GM21825 (cell line): ENCODE results near the gene RAC2.
A peak's percentile ranks its signal among the peaks of the same experiment; 100 is the strongest.

ENCODE experiments used
- ATAC-seq: cut with Tn5 transposase; IDR thresholded peaks from one replicate; pipeline ENCODE4 v1.9.1; 2021; ENCODE audit warnings: mild to moderate bottlenecking, moderate library complexity; ENCODE audit not compliant: unreplicated experiment

RAC2 gene

DNA sequence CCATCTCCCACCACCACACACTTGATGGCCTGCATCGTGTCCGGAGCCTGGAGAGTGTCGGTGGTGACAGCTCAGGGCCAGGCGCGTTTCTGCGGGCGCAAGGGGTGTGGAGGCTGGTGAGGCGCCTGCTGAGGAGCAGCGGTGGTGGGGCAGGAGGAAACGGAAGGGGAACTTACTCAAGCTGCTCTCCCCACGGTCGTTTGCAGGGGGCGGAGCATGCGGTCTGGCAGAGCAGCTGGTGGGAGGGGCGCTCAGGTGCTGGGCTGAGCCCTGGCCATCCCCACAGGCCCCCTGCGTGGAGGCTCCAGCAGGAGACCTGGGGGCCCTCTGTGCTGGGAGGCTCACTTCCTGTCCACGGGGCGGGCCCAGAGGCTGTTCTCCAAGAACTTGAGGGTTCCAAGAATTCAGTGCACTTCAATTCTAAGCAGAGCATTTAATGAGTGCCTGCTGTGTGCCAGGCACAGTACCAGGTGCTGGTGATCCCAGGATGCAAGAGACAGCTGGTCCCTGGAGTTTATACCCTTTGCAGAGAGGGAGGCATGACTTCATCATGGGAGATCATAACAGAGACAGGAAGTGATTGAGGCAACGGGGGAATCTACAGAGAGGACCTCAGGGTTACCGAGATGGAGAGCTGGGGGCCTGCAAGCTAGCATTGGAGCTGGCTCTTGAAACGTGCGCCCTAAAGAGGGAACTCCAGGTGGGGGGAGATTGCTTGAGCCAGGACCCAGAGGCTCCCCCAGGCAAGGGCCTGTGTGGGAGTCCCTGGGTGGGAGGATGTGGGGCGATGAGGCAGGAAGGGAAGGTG lies at the start of gene RAC2:
TSS of gene RAC2 (minus strand) at position 156 of the 808 bp plus-strand sequence. CDS start at position 35, 121 bp downstream.
- ATAC-seq = peak; percentile 48

DNA sequence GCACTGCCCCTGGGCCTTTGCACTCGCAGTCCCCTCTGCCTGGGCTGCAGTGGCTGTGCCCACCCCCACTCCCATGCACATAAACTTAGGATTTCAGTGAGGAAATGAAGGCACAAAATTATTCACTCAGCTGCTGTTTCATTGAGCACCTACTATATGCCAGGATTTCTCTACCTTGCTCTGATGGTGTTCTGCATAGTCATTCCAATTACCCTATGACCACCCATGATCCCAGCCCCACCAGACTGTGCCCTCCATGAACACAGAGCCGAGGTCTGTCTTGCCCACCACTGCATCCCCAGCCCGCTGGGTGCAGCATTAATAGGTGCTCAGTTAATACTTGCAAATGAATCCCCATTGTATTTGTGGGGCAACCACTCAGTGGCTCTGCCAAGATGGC lies 49.1 kb upstream of the RAC2 start:
- no peak for ATAC-seq

DNA sequence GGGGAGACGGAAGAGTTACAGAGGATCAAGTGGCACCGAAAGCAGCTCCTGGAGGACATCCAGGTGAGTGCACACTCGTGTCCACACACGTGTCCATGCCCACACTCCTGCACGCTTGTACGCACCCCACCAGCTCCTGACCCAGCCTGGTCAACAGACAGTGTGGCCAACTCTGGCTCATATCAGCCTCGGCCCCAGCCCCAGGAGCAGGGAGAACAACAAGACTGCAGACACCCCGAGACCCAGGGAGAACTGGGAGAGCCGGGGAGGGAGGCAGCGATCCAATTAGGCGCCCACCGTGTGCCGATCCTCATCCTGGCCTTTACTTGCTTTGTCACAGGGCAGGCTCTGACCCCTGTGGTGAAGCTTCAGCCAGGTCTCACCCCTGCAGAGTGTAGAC lies 48.6 kb upstream of the RAC2 start:
- ATAC-seq = no peak

DNA sequence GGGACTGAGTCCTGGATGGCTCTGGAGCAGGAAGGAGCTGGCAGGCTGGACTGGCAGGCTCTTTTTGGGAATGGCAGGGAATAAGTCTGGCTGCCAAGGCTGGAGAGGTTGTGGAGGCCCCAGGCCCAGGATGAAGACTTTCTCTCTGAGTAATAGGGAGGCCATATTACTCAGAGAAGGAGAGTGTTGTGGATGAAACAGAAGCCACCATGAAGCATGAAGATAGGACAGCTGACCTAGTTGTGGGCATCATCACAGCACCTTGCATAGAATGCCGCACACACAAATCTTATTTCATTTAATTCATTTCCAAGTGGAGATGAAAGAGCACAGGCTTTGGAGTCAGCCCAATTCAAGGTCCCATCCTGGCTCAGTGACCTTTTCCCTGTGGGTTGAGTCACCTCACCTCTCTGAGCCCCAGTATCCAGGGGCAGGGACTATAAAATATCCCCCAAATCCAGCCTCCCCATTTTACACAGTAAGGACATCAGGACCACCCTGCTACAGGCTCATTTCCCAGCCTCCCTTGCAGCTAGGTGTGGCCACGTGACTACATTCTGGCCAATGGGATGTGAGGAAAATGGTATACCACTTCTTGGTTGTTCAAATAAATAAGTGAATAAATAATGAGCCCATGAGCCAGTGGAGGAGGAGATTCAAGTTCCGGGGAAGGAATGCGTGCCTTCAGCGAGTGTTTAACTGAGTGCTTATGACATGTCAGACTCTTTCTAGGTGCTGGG lies 47.7 kb upstream of the RAC2 start:
- ATAC-seq = no peak

DNA sequence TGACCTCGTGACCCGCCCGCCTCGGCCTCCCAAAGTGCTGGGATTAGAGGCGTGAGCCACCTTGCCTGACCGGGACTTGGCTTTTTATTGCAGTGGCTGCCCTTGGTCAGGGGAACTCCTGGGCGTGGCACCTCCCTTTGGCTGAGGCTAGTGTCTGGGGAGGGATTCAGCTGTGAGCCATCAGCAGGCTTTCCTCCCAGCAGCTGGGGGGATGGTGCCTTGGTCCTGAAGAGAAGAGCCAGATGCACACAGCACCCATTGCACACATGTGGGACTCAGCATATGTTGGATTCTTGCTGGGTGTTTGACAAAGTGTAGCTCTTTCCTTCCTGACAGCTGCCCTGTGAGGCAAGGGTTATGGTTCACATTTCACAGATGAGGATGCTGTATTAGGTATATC lies 46.7 kb upstream of the RAC2 start:
- ATAC-seq = no peak

DNA sequence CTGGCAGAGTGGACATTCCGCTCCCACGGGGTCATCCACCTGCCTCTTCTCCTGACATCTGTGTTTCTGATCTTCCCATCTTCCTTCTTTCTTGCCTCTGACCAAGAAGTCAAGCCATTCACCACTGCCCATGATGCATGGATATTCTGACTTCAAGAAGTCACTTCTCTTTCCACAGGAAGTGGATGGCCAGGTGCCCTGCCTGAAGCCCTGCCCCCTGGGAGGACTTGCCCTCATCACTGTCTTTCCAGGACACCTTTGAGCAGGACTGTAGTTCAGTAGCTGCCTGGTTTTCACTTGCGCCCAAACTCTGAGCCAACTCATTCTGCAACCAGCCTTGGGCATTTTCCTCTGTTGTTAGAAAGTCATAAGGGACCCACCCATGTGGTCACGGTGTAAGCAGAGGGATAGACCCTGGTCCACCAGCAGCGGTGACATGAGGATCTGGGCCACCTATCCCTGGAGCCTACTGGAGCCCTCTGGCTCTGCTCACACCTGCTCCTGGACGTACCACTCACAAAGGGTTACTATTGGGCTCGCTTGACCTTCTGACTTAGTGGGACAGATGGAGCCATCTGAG lies 45.2 kb upstream of the RAC2 start:
- ATAC-seq = no peak

DNA sequence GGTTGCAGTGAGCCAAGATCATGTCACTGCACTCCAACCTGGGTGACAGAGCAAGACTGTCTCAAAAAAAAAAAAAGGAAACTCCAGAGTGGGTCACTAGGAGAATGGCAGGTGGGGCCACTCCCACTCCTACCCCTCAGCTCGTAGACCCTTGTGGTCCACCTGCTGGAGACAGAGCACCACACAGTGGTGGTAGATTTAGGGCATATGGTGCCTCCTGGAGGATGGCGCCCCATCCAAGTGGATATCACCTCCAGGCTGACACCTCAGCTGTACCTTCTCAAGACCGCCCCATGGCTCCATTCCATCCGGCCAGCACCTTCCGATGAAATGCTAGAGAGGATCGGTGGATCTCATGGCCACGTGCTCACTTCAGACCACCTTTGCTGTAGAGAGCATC lies 44.5 kb upstream of the RAC2 start:
- no peak for ATAC-seq

DNA sequence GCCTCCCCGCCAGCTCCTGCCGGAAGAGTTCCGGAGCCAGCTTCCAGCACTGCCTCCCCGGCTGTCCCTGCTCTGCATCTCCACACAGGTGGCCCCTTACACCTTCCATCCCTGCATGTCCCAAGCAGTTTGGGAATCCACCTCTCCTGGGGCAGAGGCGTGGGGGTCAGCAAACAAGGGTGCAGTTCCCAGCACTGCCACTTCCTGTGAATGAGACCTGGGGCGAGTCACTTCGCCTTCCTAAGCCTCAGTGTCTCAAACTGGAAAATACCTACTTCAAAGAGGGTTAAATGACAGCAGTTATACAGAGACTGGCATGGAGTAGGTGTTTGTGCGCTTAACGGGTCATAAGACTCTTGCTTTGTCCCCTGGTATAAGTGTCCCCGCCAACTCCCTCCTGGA lies 43.5 kb upstream of the RAC2 start:
- ATAC-seq = no peak

DNA sequence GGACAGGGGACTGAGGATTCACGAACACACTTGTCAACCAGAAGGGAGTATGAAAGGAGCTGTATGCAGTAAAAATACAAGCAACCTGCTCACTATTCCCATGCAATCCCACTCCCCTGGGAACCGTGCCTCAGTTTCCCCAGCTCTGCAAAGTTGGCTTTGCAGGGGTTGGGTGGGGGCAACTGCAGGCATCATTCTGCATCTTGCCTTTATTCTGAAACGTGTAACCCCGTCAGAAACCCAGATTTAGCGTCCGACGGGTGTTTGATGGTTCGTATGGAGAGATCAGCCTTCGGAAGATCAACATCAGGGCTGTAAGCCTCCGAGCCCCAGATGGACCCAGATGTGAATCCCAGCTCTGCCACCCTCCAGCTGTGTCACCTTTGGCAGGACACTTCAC lies 41.9 kb upstream of the RAC2 start:
- ATAC-seq = no peak

DNA sequence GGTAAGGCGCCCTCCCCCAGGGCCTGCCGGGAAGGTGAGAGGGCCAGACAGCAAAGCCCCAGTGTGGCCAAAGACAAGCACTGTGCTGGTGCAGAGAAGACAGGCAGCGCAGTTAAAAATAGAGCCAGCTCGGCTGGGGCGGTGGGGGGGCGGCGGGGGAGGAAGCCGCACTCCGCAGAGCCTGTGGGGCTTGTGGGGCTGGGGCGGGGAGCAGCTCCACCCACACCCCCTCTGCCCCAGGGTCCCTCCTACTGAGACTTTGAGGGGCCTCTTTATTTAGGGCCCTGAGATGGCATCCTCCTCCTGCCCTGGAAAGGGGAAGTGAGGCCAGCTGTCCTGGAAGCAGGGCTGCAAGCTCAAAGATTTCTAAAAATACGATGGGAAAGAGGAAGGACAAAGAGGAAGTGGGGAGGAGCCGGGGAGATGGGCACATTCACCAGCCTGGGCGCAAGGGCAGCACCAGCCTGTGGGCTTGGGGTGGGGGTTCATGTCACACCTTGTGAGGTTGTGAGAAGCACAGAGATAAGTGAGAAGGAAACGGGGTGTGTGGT lies 40.8 kb upstream of the RAC2 start:
- no peak for ATAC-seq

DNA sequence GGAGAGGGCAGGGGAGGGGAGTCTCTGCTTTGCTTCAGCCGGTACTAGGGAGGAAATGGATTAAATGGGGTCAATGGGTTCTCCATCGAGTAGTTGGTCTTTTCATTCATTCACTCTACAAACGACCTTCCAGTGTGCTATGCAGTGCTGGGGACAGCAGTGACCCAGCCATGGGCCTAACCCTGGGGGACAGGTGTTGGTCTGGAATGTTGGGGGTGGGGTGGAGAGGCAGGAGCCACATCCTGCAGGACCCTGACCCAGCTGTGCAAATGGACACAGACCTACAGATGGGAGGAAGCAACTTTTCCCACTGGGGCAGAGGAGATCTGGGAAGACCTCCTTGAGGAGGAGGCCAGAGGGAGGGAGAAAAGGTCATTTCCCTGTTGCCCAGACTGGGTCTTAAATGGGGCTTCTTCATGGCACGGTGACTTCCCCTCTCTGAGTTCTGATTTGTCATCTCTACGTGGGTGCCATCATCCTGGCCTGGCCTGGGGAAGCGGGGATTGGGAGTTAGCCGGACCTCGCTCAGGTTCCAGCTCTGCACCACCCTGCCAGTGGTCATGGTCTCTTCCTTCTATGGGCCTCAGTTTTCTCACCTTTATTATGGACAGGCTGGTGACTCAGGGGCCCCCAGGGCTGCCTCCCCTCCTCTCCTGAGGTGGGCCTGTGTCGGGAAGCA lies 40.2 kb upstream of the RAC2 start:
- ATAC-seq = no peak

DNA sequence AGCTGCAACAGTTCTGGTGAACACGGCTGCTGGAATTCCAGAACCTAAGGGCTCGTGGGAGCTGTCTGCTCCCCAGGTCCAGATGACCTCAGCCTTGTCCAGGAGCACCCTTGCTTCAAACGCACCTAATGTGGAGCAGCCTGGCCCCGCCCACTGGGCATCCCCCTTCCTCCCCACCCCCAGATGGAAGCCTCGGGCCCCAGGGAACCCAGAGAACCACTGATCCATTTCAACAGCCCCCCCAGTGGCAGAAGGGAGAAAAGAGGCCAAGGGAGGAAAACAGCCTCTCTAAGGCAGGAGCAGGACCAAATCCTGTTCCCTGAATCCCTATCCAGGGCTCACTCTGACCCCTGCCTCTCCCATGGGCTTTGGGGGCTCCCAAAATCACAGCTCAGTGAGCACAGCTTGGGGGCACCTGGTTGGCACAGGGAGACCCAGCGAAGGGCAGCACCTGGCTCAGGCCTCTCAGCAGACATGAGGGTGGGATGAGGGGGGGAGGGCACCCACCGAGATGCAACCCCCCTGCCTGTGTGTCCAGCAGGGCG lies 39.4 kb upstream of the RAC2 start:
- ATAC-seq = no peak

DNA sequence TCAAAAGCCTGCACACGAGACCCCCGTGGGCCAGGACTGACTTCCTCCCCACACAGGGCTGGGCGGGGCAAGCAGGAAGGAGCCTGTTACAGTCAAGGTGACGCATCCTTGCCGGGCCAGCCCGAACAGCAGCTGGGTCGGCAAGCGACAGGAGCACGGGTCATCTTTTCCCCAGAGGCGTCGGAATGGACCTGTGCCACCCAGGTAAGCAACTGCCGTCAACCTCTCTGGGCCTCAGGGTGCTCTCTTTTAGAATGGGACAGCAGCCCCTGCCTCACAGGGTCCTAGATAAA lies 38.3 kb upstream of the RAC2 start, which contains the start of gene CYTH4:
TSS of gene CYTH4 (plus strand) at position 124 of the 293 bp plus-strand sequence. CDS start at position 186, 62 bp downstream.
- ATAC-seq = peak; percentile 54

DNA sequence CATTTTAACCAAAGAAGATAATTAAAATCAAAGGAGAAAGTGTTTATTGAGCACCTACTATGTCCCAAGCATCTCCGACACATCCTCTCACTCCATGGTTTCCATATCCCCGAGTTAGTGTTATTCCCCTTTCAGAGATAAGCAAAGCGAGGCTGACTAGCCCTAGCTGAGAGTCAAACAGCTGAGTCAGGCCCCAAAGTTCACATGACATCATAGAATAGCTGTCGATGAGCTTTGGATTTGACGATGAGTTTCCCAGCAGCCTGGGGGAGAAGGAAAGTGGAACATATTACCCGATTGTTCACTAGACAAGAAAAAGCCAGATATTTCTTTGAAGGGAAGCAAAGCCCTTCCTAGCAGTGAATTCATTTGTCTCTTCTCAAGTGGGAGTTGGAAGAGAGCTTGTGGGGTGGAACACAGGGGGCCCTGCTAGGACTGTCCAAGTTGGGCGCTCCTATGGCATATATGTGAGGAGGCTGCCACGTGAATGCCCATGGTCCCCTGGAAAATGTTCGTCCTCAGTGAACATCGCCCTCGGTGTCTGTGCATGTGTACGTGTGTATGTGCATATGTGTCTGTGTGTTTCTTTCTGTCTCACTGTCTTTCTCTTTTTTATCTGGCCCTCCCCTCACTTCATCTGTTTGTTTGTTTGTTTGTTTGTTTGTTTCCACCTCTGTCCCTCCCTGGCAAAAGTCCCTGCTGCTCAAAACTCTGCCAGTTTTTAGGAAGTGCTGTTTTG lies 37.7 kb upstream of the RAC2 start:
- no peak for ATAC-seq

DNA sequence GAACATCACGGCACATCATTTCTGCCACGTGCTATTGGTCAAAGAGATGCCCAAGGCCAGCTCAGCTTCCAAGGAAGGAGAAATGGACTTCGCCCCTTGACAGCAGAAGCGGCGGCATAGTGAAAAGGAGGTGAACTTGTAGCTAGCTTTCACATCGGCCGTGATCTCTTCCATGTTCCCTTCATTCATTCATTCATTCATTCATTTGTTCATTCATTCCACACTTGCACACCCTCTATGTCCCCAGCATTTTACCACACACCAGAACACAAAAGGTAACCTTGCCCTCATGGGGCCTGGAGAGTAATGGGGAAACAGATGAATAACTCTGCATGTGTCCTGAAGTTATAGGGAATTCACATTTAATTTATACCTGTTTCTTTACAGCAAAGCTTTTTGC lies 37.1 kb upstream of the RAC2 start:
- ATAC-seq = no peak

DNA sequence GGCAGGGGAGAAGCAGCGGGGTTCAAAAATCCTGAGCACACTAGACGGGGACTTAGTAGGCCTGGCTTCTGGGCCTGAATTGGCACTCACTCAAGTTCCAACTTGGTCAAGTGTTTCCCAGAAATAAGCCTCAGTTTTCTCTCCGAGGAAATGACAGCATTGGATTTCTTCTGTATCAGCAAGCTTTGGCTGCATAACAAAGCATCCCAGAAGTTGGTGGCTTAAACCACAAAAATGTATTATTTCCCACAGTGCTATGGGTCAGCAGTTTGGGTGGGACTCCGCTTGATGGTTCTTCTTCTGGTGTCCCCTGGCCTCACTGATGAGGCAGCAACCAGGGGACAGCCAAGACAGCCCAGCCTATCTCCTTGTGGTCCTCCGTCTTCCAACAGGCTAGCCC lies 36.6 kb upstream of the RAC2 start:
- no peak for ATAC-seq

DNA sequence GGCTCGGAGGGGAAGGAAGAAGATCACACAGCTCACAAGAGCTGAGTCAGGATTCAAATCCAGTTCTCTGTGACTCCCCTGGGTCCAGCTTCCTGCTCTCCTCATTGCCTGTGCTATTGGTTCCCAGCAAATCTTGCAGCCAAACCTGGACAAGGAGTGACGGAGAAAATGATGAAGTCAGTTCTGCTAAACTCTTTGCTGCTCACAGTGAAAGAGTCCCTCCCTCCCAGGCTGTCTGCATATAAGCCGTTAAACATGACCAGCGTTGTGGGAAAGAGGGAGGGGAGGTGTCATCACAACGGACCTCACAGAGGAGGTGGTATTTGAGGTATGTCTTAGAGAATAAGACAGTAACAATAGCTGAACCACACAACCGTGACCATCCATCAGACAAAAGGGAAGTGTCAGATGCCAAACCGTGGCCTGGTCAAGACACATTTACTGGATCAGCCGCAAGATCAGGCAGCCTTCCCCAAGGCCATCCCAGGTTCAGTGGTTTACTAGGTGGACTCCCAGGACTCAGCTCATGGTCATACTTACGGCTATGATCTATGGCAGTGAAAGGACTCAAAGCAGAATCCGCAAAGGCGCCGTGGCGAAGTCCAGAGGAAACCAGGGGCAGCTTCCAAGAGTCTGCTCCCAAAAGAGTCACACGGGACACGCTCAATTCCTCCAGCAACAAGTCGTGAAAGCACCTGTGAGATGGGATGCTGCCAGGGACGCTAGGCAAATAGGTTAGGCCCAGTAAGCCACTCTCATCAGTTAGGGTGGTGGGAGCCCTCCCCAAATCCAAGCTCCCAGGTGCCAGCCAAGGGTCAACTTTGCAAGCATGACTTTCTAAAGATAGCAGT lies 35.5 kb upstream of the RAC2 start:
- no peak for ATAC-seq

DNA sequence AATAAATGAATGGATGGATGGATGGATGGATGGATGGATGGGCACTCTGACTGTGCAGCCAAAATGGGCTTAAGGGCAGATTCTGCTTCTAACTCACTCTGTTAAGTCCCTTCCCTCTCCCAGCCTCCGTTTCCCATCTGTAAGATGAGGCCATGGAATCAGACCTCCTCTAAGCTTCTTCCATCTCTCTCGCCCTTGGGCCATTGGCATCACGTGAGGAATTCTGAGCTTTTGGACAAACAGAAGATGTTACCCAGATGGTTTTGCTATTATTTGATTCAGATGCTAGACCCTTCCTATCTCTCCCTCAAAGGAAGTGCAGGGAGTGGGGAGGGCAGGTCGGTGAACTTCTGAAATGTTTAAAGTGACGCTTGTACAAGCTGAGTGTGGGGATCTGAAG lies 34.2 kb upstream of the RAC2 start:
- no peak for ATAC-seq

DNA sequence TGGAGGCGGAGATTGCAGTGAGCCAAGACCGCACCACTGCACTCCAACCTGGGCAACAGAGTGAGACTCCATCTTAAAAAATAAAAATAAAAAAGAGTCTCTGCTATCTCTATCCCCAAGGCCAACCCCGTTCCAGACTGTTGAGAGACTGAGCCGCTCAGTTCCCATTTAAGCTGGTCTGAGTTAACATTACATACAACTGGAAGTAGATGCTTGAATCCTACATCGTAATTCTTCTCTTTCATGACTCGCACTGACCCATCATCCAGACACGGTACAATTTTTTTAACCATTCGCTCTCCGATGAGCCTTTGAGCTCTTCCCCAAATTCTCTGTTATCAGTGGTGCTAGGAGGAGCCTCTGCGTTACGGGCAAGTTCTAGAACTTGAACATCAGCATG lies 33.3 kb upstream of the RAC2 start:
- ATAC-seq = no peak
